SK-N-SH (cell line): ENCODE measurements around the gene ELP4.

Source experiments
- CTCF ChIP-seq: fragments of 200-600 bp; sonication (generic); IDR thresholded peaks from 2 replicates; pipeline ENCODE4 v1.6.1; 2017; ENCODE audit warnings: antibody characterized with exemption, mild to moderate bottlenecking, moderate library complexity
- EP300 ChIP-seq, 2 experiments: IDR thresholded peaks; 2 replicates each; pipeline versions ENCODE4 v1.4.0 to v1.6.1; 2012; ENCODE audit warnings: borderline replicate concordance in 1 of 2, low read depth in 1 of 2, low read length in 1 of 2
- EZH2phosphoT487 ChIP-seq: fragments of 200-600 bp; sonication (generic); IDR thresholded peaks from 2 replicates; pipeline ENCODE4 v1.6.1; 2017; ENCODE audit warnings: low read depth, mixed run types, mild to moderate bottlenecking, antibody characterized with exemption, moderate library complexity, borderline replicate concordance
- FOXM1 ChIP-seq: IDR thresholded peaks from 2 replicates; pipeline ENCODE4 v1.4.0; 2012; ENCODE audit warnings: low read depth, mild to moderate bottlenecking
- MEF2A ChIP-seq: IDR thresholded peaks from 2 replicates; pipeline ENCODE4 v1.4.0; 2012; ENCODE audit warnings: low read depth, borderline replicate concordance
- POLR2AphosphoS5 ChIP-seq: IDR thresholded peaks from 2 replicates; pipeline ENCODE4 v1.6.1; 2012; ENCODE audit warnings: low read depth, low read length
- RAD21 ChIP-seq: IDR thresholded peaks from 2 replicates; pipeline ENCODE4 v1.6.1; 2012; ENCODE audit warnings: mild to moderate bottlenecking, low read length
- REST ChIP-seq: IDR thresholded peaks from 2 replicates; pipeline ENCODE4 v1.6.1; 2012; ENCODE audit warnings: mild to moderate bottlenecking, low read depth, low read length, moderate library complexity
- RFX5 ChIP-seq: IDR thresholded peaks from 2 replicates; pipeline ENCODE4 v1.6.1; 2012; ENCODE audit warnings: mild to moderate bottlenecking, improper control_type of control experiment, low read length
- SIN3A ChIP-seq: IDR thresholded peaks from 2 replicates; pipeline ENCODE4 v1.6.1; 2012; ENCODE audit warnings: low read depth, mild to moderate bottlenecking, low read length, moderate library complexity, borderline replicate concordance
- TAF1 ChIP-seq: IDR thresholded peaks from 2 replicates; pipeline ENCODE4 v1.6.1; 2012; ENCODE audit warnings: low read depth, mild to moderate bottlenecking, low read length, moderate library complexity, borderline replicate concordance
- YY1 ChIP-seq: IDR thresholded peaks from 2 replicates; pipeline ENCODE4 v1.4.0; 2012; ENCODE audit warnings: low read depth, mild to moderate bottlenecking
- ZBTB33 ChIP-seq: IDR thresholded peaks from 2 replicates; pipeline ENCODE4 v1.4.0; 2012; ENCODE audit warnings: low read depth, borderline replicate concordance
- TF ChIP-seq, protein P1 (sequence below): IDR thresholded peaks from 2 replicates; pipeline ENCODE4 v1.4.0; 2012; ENCODE audit warnings: low read depth

GRCh38 chr11:31788085-31788484 lies 278.5 kb downstream of the ELP4 start:
- TF ChIP-seq RAD21 (no peak), ZBTB33 (no peak), REST (no peak), CTCF (no peak), SIN3A (no peak), TAF1 (no peak), EP300 (IDR thresholded peaks at IDR 0.05; ENCODE audit: borderline replicate concordance in 1 of 2, low read depth in 1 of 2, low read length in 1 of 2) (no peak), POLR2AphosphoS5 (no peak), YY1 (no peak), EZH2phosphoT487 (no peak), RFX5 (no peak), MEF2A (no peak), FOXM1 (no peak)
- TF ChIP-seq, protein P1, sequence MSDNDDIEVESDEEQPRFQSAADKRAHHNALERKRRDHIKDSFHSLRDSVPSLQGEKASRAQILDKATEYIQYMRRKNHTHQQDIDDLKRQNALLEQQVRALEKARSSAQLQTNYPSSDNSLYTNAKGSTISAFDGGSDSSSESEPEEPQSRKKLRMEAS, result no peak
